Measurements from ENCODE around the gene PHEX. TPM values are rescaled to one million over a fixed set of nuclear protein-coding genes. Genes with fewer than 3 reads are reported as not detected.

PHEX gene
- total RNA-seq, 1 donor from 2014 or later: 0.41 TPM

DNA sequence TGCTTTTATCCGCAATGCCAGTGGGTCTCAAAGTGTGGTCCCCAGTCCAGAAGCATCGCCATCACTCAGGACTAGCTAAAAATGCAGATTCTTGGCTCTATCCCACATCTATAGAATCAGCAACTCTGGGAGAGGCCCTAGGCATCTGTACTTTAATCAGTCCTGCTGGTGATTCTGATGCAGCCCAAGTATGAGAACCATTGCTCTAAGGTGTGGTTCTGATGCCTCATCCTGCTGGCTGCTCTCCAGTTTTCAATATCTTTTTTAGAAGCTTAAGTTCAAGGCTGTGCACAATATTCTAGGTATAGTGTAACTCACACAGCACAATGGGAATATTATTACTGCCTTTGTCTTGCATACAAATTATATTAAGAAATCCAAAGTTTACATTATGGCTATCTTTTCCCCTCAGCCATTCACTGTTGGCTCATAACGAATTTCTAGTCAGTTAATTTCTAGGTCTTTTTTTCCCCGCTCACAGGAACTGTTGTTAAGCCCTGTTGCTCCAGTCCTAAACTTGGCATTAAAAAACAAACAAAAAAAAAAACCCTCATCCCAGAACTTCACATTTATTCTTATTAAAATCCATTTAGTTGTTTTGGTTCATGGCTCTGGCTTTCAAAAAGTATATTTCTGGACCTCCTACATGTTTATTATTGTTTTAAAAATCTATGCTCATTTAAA, 109.1 kb downstream of the PHEX start:
- no peak for DNase-seq (ENCODE audit: extremely low read depth, low read depth, low spot score)

DNA sequence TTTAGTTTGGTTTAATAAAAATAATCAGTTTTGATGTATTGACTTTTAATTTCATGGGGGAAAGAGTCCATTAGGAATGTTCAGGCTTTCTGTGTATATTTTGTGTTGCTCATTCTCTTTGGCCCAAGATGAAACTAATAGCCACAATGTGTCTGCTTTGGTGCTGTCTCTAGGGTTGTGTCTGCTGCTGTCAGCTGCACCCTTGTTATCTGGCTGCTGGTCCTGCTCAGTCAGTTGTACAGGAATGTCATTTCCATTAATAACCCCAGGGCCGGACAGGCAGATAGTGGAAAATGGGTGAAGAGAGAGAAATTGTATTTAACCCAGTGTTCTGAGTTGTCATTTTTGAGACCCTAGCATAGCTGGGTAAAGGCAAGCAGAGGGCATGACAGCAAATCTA, 115.1 kb downstream of the PHEX start:
- DNase-seq (ENCODE audit: extremely low read depth, low read depth, low spot score): no peak

- DNase-seq (ENCODE audit: extremely low read depth, low read depth, low spot score): no peak
Observed at GRCh38 chrX:22147942-22148341, 115.8 kb downstream of the PHEX start.

DNA sequence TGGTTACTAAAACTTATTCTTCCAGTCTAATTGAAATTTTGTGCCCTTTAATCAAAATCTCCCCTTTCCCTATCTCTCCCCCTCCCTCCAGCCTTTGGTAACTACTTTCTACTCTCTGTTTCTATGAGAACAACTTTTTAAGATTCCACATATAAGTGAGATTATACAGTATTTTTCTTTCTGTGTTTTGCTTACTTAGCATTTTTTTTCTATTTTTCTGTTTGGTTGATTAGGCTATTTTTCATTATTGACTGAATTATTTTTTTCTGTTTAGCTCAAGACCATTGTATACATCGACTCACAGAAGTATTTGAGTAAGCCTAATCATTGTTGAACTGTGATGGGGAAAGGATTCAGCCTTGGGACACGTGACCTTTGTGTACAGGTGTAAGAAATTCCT, 116.4 kb downstream of the PHEX start:
- DNase-seq (ENCODE audit: extremely low read depth, low read depth, low spot score): no peak

- no peak for DNase-seq (ENCODE audit: extremely low read depth, low read depth, low spot score)
Observed at GRCh38 chrX:22150371-22150770, 118.2 kb downstream of the PHEX start.

- DNase-seq (ENCODE audit: extremely low read depth, low read depth, low spot score): no peak
Observed at GRCh38 chrX:22155126-22155525, 123.0 kb downstream of the PHEX start.

- DNase-seq (ENCODE audit: extremely low read depth, low read depth, low spot score): no peak
Observed at GRCh38 chrX:22159071-22159470, 126.9 kb downstream of the PHEX start.

DNA sequence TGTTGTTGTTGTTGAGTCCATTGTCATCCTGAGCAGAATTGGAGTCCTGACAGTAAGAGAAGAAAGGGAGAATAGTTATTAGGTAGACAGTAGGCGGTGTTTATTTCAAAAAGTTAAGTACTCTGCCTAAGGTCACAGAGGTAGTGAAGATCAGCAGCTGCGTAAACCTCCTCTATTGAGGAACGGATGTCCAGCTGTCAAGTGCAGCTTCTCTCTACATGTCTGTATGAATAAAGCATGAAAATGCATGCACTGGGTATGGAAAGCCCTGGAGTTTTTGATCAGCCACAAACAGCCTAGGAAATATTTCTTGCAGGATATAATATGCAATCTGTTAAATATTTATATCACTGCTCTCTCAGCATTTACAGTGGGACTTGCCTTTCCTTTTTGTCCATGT, 131.2 kb downstream of the PHEX start:
- no peak for DNase-seq (ENCODE audit: extremely low read depth, low read depth, low spot score)

GRCh38 chrX:22164770-22165388, 132.8 kb downstream of the PHEX start:
- no peak for DNase-seq (ENCODE audit: extremely low read depth, low read depth, low spot score)

DNA sequence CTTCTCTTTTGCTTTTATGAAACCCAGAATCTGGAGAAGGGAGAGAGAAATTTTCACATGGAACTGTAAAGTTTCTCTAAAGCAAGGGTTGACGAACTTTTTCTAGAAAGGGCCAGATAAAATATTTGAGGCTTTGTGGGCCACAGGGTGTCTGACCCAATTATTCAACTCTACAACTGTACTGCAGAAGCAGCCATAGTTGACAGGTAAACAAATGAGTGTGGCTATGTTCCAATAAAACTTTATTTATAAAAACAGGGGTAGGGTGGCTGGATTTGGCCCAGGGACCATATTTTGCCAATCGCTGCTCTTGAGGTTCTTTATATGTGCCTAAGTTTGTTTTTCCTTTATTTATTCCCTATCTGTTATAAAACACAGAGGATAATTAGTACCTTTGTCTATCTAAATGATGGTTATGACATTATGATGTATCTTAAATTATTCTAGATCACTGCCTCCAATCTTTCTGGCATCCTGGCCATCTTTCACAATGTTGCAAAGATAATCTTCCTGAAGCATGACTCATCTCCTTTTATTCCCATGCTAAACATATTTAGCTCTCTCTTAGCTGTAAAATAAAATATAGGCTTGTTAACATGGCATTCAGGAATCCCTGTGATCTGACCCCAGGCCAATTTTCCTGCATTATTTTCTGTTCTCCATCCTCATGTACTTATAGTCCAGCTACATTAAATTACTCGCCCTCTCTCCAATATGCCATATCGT, 133.8 kb downstream of the PHEX start:
- DNase-seq (ENCODE audit: extremely low read depth, low read depth, low spot score): no peak

DNA sequence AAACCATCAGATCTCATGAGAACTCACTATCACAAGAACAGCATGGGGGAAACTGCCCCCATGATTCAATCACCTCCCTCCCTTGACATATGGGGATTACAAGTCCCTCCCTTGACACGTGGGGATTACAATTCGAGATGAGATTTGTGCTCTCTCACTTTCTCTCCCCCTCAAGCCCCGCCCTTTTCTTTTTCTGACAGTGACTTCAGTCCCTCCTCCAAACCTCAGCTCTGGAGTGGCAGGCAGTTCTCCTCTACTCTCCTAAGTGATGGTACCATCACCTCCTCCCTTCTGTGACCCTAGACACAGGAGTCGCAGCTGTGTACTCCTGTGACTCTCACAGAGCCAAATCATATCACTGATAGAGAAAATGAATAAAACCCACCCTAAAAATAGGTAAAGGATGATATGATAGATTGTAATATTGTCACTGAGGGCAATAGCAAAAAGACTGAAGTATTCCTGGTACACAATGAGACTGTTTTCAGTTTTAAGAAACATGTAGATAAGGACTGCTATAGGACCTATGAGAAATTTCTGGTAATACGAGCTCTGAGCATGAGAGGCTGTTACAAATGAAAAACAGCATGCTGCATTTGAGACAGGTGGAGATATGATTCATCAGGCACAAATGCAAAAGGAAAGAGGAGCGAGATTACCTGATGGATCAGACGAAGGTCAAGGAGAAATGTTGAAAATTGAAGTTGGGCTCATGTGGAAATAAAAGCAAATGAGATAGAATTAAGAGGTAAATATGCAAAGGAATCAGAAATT, 139.3 kb downstream of the PHEX start:
- DNase-seq (ENCODE audit: extremely low read depth, low read depth, low spot score): no peak

DNA sequence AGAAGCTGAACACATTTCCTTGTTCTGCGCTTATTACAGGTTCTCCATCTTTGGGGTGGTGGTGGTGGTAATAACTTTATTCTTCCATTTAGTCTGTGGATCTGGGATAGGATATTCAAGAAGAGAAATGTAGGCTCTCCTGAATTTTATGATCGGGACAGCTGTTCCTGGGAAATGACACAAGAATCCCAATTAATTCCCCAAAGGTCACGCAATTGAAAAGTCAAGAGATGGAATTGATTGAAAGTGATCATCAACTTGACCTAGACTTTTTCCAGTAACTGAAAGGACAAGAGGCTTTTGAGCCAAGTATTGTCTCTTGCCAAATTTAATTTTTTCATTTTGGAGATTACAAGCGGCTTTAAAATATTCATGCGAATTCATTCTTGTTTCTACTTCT, 141.8 kb downstream of the PHEX start:
- DNase-seq (ENCODE audit: extremely low read depth, low read depth, low spot score): no peak

GRCh38 chrX:22177950-22178515, 145.9 kb downstream of the PHEX start:
- DNase-seq (ENCODE audit: extremely low read depth, low read depth, low spot score): no peak

- no peak for DNase-seq (ENCODE audit: extremely low read depth, low read depth, low spot score)
Observed at GRCh38 chrX:22184096-22184495, 152.0 kb downstream of the PHEX start.

DNA sequence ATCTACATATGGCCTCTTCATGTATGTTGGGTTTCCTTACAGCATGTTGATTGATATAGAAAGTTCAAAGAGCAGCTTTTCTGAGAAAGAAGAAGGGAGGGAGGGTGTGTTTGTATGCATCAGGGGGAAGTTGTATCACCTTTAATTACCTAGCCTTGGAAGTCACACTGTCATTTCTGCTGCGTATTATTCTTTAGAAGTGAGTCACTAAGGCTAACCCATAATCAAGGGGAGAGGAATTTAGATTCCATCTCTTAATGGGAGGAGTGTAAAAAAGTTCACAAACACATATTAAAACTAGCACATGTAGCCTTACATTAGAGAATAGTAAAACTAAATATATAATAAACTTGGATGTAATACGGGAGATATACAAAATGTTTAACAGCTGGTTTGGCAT, 154.0 kb downstream of the PHEX start:
- no peak for DNase-seq (ENCODE audit: extremely low read depth, low read depth, low spot score)

- peak; percentile 29 for DNase-seq (ENCODE audit: extremely low read depth, low read depth, low spot score)
Observed at GRCh38 chrX:22192419-22193060, 160.4 kb downstream of the PHEX start.

DNA sequence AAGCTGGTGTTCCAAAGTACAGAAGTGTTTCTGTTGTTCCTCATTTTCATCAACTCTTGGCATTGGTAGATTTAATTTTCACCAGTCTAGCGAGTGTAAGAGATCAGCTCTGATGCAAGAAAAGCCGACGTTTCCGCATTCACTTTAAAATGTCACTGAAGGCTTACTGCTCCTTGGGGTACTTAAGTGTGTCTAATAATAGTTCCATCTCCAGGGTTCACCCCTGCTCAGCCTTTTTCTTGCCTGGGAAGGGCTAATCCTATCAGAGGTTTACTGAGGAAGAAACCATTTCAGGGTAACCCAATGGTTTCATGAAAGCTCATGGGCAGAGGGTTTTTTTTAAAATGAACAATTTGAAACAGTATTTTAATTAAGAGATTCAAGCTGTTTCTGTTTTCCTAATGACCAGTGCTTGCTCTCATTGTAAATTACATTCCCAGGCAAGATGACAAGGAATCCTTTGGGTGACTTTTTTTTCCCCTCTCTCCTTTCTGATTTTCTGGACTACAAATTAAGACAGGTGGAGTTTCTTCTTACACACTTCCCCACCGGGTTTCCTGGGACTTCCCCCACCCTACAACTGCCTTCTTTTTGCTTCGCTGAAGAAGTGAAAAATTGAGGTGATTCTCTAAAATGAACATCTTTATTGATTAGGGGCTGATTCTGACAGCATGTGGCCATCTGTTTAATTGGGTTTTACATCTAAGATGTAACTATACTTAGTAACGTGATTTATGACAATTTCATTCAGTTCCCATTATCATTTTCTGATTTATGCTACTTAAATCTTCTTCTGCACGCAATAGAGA, 161.9 kb downstream of the PHEX start:
- DNase-seq (ENCODE audit: extremely low read depth, low read depth, low spot score): no peak

DNA sequence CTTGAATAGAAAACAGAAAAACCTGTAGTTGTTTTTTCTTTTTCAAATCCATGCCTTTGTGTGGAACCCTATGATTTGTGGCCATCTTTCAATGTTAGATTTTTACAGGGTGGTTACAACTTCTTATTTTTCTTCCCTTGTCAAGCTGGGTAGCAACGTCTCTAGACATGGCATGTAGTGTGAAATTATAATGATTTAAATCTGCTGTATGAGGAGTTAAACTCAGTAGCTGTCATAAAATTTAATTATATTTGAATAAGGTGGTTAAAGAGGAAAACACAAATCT, 162.5 kb downstream of the PHEX start:
- no peak for DNase-seq (ENCODE audit: extremely low read depth, low read depth, low spot score)

GRCh38 chrX:22196149-22196548, 164.0 kb downstream of the PHEX start:
- DNase-seq (ENCODE audit: extremely low read depth, low read depth, low spot score): no peak

DNA sequence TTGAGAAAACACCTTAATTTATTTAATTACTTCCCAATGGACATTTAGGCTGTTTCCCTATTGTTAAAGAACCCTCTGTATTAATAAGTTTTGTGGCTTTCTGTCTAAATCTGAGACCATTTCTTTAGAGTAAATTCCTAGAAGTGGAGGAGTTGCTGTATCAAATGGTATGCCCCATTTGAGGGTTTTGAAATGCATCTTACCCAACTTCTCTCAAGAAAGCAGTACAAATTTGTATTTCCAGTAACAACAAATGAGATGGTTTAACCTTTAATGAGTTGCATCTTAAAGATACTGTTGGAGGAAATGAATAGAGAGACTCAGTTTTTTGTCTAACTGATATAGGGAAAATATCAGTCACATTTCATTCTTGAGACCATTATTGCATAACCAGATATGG, 170.1 kb downstream of the PHEX start:
- DNase-seq (ENCODE audit: extremely low read depth, low read depth, low spot score): no peak

Data from glomerular endothelial cell (primary cell).